ENCODE results near the gene TDRKH.

The TDRKH gene

GRCh38 chr1:151831605-151832004, 41.3 kb upstream of the TDRKH start, which contains the start of gene RORC:
Gene RORC (minus strand): TSS chr1:151831802. CDS start chr1:151831764, 38 bp downstream.
- Histone ChIP-seq H3K4me3 (ENCODE audit: low read depth in 1 of 2, low read length in 2 of 2) (no peak within 1 kb of the TSS), H3K27ac (ENCODE audit: low read depth, low read length) (no peak within 1 kb of the TSS), H3K36me3 (ENCODE audit: insufficient read depth, low read length) (no peaks in the 10 kb centered on the region), H3K27me3 (ENCODE audit: control insufficient read depth in 1 of 2, insufficient read depth in 2 of 2, low read length in 2 of 2) (peaks cover 3 to 12% of the 10 kb centered on the region in 2 donors), H3K9me3 (ENCODE audit: low read length) (no peaks in the 10 kb centered on the region), H3K4me1 (ENCODE audit: insufficient read depth, low read length) (peaks cover 5% of the 10 kb centered on the region), H3K9ac (ENCODE audit: low read length) (no peak within 1 kb of the TSS)

GRCh38 chr1:151831256-151831591, 40.9 kb upstream of the TDRKH start:
- no peaks in the 10 kb centered on the region for H3K36me3 ChIP-seq (ENCODE audit: insufficient read depth, low read length)
- H3K4me3 ChIP-seq (ENCODE audit: low read depth in 1 of 2, low read length in 2 of 2): no peak overlapping the region
- peaks cover 5% of the 10 kb centered on the region for H3K4me1 ChIP-seq (ENCODE audit: insufficient read depth, low read length)
- no peak overlapping the region for H3K27ac ChIP-seq (ENCODE audit: low read depth, low read length)
- peaks cover 2 to 12% of the 10 kb centered on the region in 2 donors for H3K27me3 ChIP-seq (ENCODE audit: control insufficient read depth in 1 of 2, insufficient read depth in 2 of 2, low read length in 2 of 2)
- H3K9ac ChIP-seq (ENCODE audit: low read length): no peak overlapping the region
- H3K9me3 ChIP-seq (ENCODE audit: low read length): no peaks in the 10 kb centered on the region

GRCh38 chr1:151830055-151830454, 39.8 kb upstream of the TDRKH start:
- Histone ChIP-seq H3K27ac (ENCODE audit: low read depth, low read length) (no peak overlapping the region), H3K27me3 (ENCODE audit: control insufficient read depth in 1 of 2, insufficient read depth in 2 of 2, low read length in 2 of 2) (peaks cover 0 to 12% of the 10 kb centered on the region in 2 donors), H3K9me3 (ENCODE audit: low read length) (no peaks in the 10 kb centered on the region), H3K36me3 (ENCODE audit: insufficient read depth, low read length) (no peaks in the 10 kb centered on the region), H3K4me1 (ENCODE audit: insufficient read depth, low read length) (peaks cover 5% of the 10 kb centered on the region), H3K9ac (ENCODE audit: low read length) (no peak overlapping the region), H3K4me3 (ENCODE audit: low read depth in 1 of 2, low read length in 2 of 2) (no peak overlapping the region)

GRCh38 chr1:151829352-151830046, 39.2 kb upstream of the TDRKH start:
- H3K4me3 ChIP-seq (ENCODE audit: low read depth in 1 of 2, low read length in 2 of 2): no peak overlapping the region
- H3K27me3 ChIP-seq (ENCODE audit: control insufficient read depth in 1 of 2, insufficient read depth in 2 of 2, low read length in 2 of 2): peaks cover 0 to 12% of the 10 kb centered on the region in 2 donors
- H3K27ac ChIP-seq (ENCODE audit: low read depth, low read length): no peak overlapping the region
- no peak overlapping the region for H3K9ac ChIP-seq (ENCODE audit: low read length)
- peaks cover 5% of the 10 kb centered on the region for H3K4me1 ChIP-seq (ENCODE audit: insufficient read depth, low read length)
- H3K9me3 ChIP-seq (ENCODE audit: low read length): no peaks in the 10 kb centered on the region
- no peaks in the 10 kb centered on the region for H3K36me3 ChIP-seq (ENCODE audit: insufficient read depth, low read length)

- H3K27ac ChIP-seq (ENCODE audit: low read depth, low read length): no peak overlapping the region
- H3K4me3 ChIP-seq (ENCODE audit: low read depth in 1 of 2, low read length in 2 of 2): no peak overlapping the region
- H3K36me3 ChIP-seq (ENCODE audit: insufficient read depth, low read length): no peaks in the 10 kb centered on the region
- H3K4me1 ChIP-seq (ENCODE audit: insufficient read depth, low read length): peaks cover 5% of the 10 kb centered on the region
- peaks cover 0 to 12% of the 10 kb centered on the region in 2 donors for H3K27me3 ChIP-seq (ENCODE audit: control insufficient read depth in 1 of 2, insufficient read depth in 2 of 2, low read length in 2 of 2)
- no peaks in the 10 kb centered on the region for H3K9me3 ChIP-seq (ENCODE audit: low read length)
- H3K9ac ChIP-seq (ENCODE audit: low read length): no peak overlapping the region
Observed at GRCh38 chr1:151828921-151829320, 38.6 kb upstream of the TDRKH start.

GRCh38 chr1:151827853-151828252, 37.6 kb upstream of the TDRKH start:
- Histone ChIP-seq H3K27me3 (ENCODE audit: control insufficient read depth in 1 of 2, insufficient read depth in 2 of 2, low read length in 2 of 2) (peaks cover 0 to 8% of the 10 kb centered on the region in 2 donors), H3K9ac (ENCODE audit: low read length) (no peak overlapping the region), H3K36me3 (ENCODE audit: insufficient read depth, low read length) (no peaks in the 10 kb centered on the region), H3K4me3 (ENCODE audit: low read depth in 1 of 2, low read length in 2 of 2) (no peak overlapping the region), H3K27ac (ENCODE audit: low read depth, low read length) (no peak overlapping the region), H3K9me3 (ENCODE audit: low read length) (no peaks in the 10 kb centered on the region), H3K4me1 (ENCODE audit: insufficient read depth, low read length) (peaks cover 5% of the 10 kb centered on the region)

GRCh38 chr1:151825751-151826660, 35.7 kb upstream of the TDRKH start:
- peaks cover 5% of the 10 kb centered on the region for H3K4me1 ChIP-seq (ENCODE audit: insufficient read depth, low read length)
- no peak overlapping the region for H3K9ac ChIP-seq (ENCODE audit: low read length)
- no peak overlapping the region for H3K27ac ChIP-seq (ENCODE audit: low read depth, low read length)
- no peaks in the 10 kb centered on the region for H3K9me3 ChIP-seq (ENCODE audit: low read length)
- no peaks in the 10 kb centered on the region for H3K36me3 ChIP-seq (ENCODE audit: insufficient read depth, low read length)
- H3K27me3 ChIP-seq (ENCODE audit: control insufficient read depth in 1 of 2, insufficient read depth in 2 of 2, low read length in 2 of 2): peaks cover 0 to 1% of the 10 kb centered on the region in 2 donors
- H3K4me3 ChIP-seq (ENCODE audit: low read depth in 1 of 2, low read length in 2 of 2): no peak overlapping the region

GRCh38 chr1:151825204-151825603, 34.9 kb upstream of the TDRKH start:
- Histone ChIP-seq H3K4me3 (ENCODE audit: low read depth in 1 of 2, low read length in 2 of 2) (no peak overlapping the region), H3K36me3 (ENCODE audit: insufficient read depth, low read length) (no peaks in the 10 kb centered on the region), H3K27me3 (ENCODE audit: control insufficient read depth in 1 of 2, insufficient read depth in 2 of 2, low read length in 2 of 2) (no peaks in the 10 kb centered on the region), H3K9me3 (ENCODE audit: low read length) (no peaks in the 10 kb centered on the region), H3K9ac (ENCODE audit: low read length) (no peak overlapping the region), H3K27ac (ENCODE audit: low read depth, low read length) (no peak overlapping the region), H3K4me1 (ENCODE audit: insufficient read depth, low read length) (peaks cover 5% of the 10 kb centered on the region)

- no peaks in the 10 kb centered on the region for H3K4me1 ChIP-seq (ENCODE audit: insufficient read depth, low read length)
- H3K27ac ChIP-seq (ENCODE audit: low read depth, low read length): no peak overlapping the region
- no peaks in the 10 kb centered on the region for H3K27me3 ChIP-seq (ENCODE audit: control insufficient read depth in 1 of 2, insufficient read depth in 2 of 2, low read length in 2 of 2)
- no peak overlapping the region for H3K4me3 ChIP-seq (ENCODE audit: low read depth in 1 of 2, low read length in 2 of 2)
- H3K9me3 ChIP-seq (ENCODE audit: low read length): no peaks in the 10 kb centered on the region
- H3K9ac ChIP-seq (ENCODE audit: low read length): no peak overlapping the region
- H3K36me3 ChIP-seq (ENCODE audit: insufficient read depth, low read length): no peaks in the 10 kb centered on the region
Observed at GRCh38 chr1:151823175-151823574, 32.9 kb upstream of the TDRKH start.

GRCh38 chr1:151822404-151822803, 32.1 kb upstream of the TDRKH start:
- Histone ChIP-seq H3K9me3 (ENCODE audit: low read length) (no peaks in the 10 kb centered on the region), H3K27me3 (ENCODE audit: control insufficient read depth in 1 of 2, insufficient read depth in 2 of 2, low read length in 2 of 2) (peaks cover 0 to 1% of the 10 kb centered on the region in 2 donors), H3K9ac (ENCODE audit: low read length) (no peak overlapping the region), H3K27ac (ENCODE audit: low read depth, low read length) (no peak overlapping the region), H3K4me1 (ENCODE audit: insufficient read depth, low read length) (no peaks in the 10 kb centered on the region), H3K36me3 (ENCODE audit: insufficient read depth, low read length) (no peaks in the 10 kb centered on the region), H3K4me3 (ENCODE audit: low read depth in 1 of 2, low read length in 2 of 2) (no peak overlapping the region)

- no peaks in the 10 kb centered on the region for H3K9me3 ChIP-seq (ENCODE audit: low read length)
Observed at GRCh38 chr1:151820940-151821339, 30.6 kb upstream of the TDRKH start.

More at GRCh38 chr1:151820940-151821339, 30.6 kb upstream of the TDRKH start:
- peaks cover 0 to 5% of the 10 kb centered on the region in 2 donors for H3K27me3 ChIP-seq (ENCODE audit: control insufficient read depth in 1 of 2, insufficient read depth in 2 of 2, low read length in 2 of 2)
- no peak overlapping the region for H3K27ac ChIP-seq (ENCODE audit: low read depth, low read length)
- no peak overlapping the region for H3K9ac ChIP-seq (ENCODE audit: low read length)
- H3K4me1 ChIP-seq (ENCODE audit: insufficient read depth, low read length): no peaks in the 10 kb centered on the region
- H3K4me3 ChIP-seq (ENCODE audit: low read depth in 1 of 2, low read length in 2 of 2): no peak overlapping the region
- H3K36me3 ChIP-seq (ENCODE audit: insufficient read depth, low read length): no peaks in the 10 kb centered on the region
